Pons (tissue), 1 donor: ENCODE results near the gene LMF1.
A peak's percentile ranks its signal among the peaks of the same experiment; 100 is the strongest.

ENCODE experiments used
- DNase-seq: peaks from one replicate; pipeline ENCODE4 v3.0.0-alpha.2; 2016; ENCODE audit warnings: low spot score

The LMF1 gene

DNA sequence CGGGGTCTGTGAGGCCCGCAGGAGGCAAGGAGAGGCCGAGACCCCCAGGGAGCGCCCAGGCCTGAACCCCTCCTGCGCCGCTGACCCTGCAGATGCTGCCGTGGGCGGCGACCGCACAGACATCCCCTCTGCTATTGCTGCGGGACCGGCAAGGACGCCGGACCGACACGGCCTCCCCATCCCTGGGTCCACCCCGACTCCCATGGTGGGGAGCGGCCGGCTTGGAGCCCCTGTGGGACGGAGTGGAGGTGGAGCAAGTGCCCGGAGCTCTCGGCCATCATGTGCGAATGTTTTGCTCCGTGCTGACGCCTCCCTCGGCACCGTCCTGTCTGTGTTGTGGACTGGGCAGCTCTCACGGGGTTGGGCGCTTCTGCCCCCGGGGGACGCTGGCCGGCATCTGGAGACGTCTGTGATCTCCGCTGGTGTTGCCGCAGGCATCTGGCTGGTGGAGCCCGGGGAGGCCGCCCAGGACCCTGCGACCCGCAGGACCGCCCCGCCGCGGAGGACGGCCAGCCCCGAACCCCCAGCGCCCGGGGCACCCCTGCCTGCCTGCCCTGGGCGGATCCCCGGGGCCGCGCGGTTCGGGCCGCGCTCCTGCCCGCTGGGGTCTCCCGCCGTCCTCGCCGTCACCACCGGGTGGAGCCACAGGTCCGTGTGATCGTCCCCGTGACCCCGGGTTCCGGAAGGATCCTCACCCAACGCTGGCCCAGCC lies 157.4 kb downstream of the LMF1 start:
- peak; percentile 29 for DNase-seq

DNA sequence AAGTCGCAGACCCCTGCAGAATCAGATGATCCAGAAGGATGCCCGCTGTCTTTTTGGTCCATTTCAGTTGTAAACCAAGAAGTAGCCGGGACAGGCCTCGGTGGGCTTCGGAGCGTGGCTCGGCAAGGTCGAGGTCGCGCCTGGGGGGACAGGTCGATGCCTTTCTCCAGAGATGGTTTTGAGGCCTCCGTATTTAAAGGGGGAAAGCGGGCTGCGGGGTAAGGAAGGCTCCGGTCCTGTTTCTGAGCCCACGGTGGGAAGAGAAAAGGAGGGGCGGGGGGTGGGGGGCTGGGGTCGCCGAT lies 162.7 kb downstream of the LMF1 start:
- no peak for DNase-seq

- DNase-seq, result peak; percentile 81
These were observed 163.3 kb downstream of the LMF1 start for GRCh38 chr16:807347-808084.

DNA sequence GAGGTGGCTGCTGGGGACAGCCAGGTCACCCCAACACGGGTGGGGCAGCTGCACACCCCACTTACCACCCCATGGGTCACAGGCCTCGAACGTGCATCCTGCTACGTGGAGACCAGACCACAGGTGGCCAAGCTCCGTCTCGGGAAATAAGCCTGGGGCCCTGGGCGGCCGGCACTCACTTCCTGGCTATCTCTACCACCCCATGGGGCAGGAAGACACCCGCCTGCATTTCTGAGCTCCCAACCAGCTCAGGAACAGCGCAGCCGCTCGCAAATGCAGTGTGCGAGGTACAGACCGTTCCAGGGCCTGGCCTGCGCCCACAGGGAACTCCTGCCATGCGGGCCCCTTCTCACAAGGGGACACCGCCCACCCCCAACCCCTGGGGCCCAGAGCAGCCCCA lies 165.3 kb downstream of the LMF1 start:
- DNase-seq, result no peak

DNA sequence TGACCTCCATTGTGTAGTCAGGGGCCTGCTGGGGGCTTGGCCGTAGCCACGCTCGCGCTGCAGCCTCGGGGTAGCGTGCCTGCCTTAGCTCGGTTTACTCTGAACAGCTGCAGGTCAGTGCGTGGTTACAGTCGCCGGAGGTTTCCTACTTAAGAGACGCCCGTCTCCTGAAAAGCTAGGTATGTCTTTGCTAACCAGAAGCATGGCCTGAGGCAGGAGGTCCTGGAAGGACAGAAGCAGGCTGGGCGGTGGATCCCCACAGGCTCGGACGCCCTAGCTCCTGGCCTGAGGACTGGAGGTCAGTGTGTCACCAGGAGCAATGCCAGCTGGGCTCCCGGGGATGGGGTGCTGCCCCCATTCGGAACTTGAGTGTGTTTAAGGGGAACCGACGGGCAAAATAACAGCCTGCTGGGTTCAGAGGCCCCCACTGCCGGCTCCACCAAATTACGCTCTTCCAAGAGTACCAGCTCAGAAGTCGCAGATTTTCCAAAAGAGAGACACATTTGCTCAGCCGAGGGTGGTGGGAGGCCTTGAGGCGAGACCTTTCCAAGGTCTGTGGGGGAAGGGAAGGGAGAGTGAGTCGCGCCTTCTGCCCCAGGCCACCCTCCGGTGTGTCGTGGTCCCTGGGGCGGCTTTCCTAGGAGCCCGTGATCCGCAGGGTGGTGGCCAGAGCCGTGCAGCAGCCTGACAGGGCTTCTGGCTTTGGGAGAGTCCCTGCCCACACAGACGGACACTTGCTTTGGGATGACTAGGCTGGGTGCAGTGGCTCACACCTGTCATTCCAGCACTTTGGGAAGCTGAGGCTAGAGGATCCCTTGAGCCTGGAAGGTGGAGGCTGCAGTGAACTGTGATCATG lies 166.4 kb downstream of the LMF1 start:
- DNase-seq, result no peak

GRCh38 chr16:803754-804080 lies 167.1 kb downstream of the LMF1 start:
- no peak for DNase-seq
